ENCODE measurements around the gene BTC. TPM values are rescaled to one million over a fixed set of nuclear protein-coding genes. Genes with fewer than 3 reads are reported as not detected.

BTC gene
- total and polyA plus RNA-seq, 2 of the 13 experiments (the other 11 are each of a cell fraction or from before 2014, with no cell fraction given) = not detected

DNA sequence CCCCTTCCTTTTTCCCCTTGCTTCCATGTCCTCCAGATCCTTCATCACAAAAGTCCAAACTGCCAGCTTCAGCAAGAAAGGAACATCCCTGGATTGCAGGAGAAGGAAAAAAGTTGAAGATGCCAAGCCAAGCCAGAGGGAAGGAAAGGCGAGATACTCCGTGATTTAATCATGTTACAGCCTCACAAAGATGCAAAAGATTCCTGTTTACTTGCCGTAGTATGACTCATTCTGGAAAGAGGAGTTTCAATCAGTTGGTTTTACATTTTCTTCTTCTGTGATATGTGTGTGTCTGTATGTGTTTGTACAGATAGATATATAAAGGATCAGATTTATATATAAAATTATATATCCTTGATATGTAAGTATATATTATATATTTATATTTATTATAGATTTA lies 69.3 kb downstream of the BTC start:
- ATAC-seq (no peak), DNase-seq (ENCODE audit: low spot score) (no peak), FAIRE-seq (no peak)
- Histone ChIP-seq H3K4me2 (ENCODE audit: low read depth, low read length) (no peak overlapping the region), H3K36me3 (replicated peaks in 1 of 2; ENCODE audit: control insufficient read depth in 1 of 2, insufficient read depth in 2 of 2, low read length in 2 of 2) (no peaks in the 10 kb centered on the region), H2AFZ (ENCODE audit: low read length) (no peak overlapping the region), H3K4me3 (replicated peaks in 1 of 3; ENCODE audit: insufficient read depth in 1 of 3, low read depth in 2 of 3, low read length in 3 of 3) (no peak overlapping the region), H3K4me1 (ENCODE audit: insufficient read depth, low read length) (no peaks in the 10 kb centered on the region), H3K27ac (ENCODE audit: extremely low read length, insufficient read depth, low read length) (no peak overlapping the region), H3K27me3 (ENCODE audit: control insufficient read depth in 1 of 2, insufficient read depth in 2 of 2, low read length in 2 of 2) (no peaks in the 10 kb centered on the region), H3K9me3 (ENCODE audit: low read length) (no peaks in the 10 kb centered on the region), H3K79me2 (ENCODE audit: insufficient read depth, low read length) (no peaks in the 10 kb centered on the region), H3K9ac (ENCODE audit: insufficient read depth, low read depth, low read length) (no peak overlapping the region), H4K20me1 (ENCODE audit: insufficient read depth, low read length) (no peaks in the 10 kb centered on the region)
- in situ Hi-C loops (cut with HindIII; ENCODE audit: extremely low pct_ligation_motif_present, low pct_unique_long_range_greater_than_20kb) = no loop called here
- CTCF ChIA-PET (ENCODE audit: low intra/inter-chr PET ratio, low total read pairs) = no interaction called here
- POLR2A ChIA-PET = no interaction called here
- WGBS (ENCODE audit: low lambda C conversion rate) = 15% methylated on average over 3 of the region's 3 CpGs
- intact Hi-C loops (cut with micrococcal nuclease; ENCODE audit: unreplicated experiment) = no loop called here
- TF ChIP-seq ZEB1 (IDR thresholded peaks at IDR 0.05; ENCODE audit: insufficient replicate concordance, low read depth) = no peak
- TF ChIP-seq EZH2 (conservative IDR thresholded peaks at IDR 0.05; ENCODE audit: low read depth, low read length) = no peak
- TF ChIP-seq NRL (CRISPR knock-in tag; IDR thresholded peaks at IDR 0.05; ENCODE audit: borderline replicate concordance) = no peak
- no peak for TF ChIP-seq ZNF12 (CRISPR knock-in tag; IDR thresholded peaks at IDR 0.05)
- TF ChIP-seq ZNF660 (CRISPR knock-in tag; IDR thresholded peaks at IDR 0.05; ENCODE audit: borderline replicate concordance, low read depth) = no peak
- no peak for TF ChIP-seq ZNF781 (CRISPR knock-in tag; IDR thresholded peaks at IDR 0.05; ENCODE audit: borderline replicate concordance, not compliant biosample characterization)
- TF ChIP-seq, protein P1, sequence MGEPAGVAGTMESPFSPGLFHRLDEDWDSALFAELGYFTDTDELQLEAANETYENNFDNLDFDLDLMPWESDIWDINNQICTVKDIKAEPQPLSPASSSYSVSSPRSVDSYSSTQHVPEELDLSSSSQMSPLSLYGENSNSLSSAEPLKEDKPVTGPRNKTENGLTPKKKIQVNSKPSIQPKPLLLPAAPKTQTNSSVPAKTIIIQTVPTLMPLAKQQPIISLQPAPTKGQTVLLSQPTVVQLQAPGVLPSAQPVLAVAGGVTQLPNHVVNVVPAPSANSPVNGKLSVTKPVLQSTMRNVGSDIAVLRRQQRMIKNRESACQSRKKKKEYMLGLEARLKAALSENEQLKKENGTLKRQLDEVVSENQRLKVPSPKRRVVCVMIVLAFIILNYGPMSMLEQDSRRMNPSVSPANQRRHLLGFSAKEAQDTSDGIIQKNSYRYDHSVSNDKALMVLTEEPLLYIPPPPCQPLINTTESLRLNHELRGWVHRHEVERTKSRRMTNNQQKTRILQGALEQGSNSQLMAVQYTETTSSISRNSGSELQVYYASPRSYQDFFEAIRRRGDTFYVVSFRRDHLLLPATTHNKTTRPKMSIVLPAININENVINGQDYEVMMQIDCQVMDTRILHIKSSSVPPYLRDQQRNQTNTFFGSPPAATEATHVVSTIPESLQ (CRISPR knock-in tag; conservative IDR thresholded peaks at IDR 0.05) = no peak
- TF ChIP-seq ZNF24 (IDR thresholded peaks at IDR 0.05) = no peak
- no peak for TF ChIP-seq FOXA1 (IDR thresholded peaks at IDR 0.05)
- TF ChIP-seq FOXA1 (CRISPR knock-in tag; IDR thresholded peaks at IDR 0.05) = no peak
- no peak for TF ChIP-seq ZBTB38 (CRISPR knock-in tag; IDR thresholded peaks at IDR 0.05)
- TF ChIP-seq HMG20B (CRISPR knock-in tag; conservative IDR thresholded peaks at IDR 0.05) = no peak
- no peak for TF ChIP-seq ZNF232 (CRISPR knock-in tag; IDR thresholded peaks at IDR 0.05; ENCODE audit: borderline replicate concordance)
- no peak for TF ChIP-seq EED (CRISPR knock-in tag; IDR thresholded peaks at IDR 0.05)
- no peak for TF ChIP-seq ETS1 (CRISPR knock-in tag; IDR thresholded peaks at IDR 0.05)
- no TSS peak for BruUV-seq (replicated peaks)
